Subcutaneous abdominal adipose tissue (tissue), 5 donors: ENCODE results near the gene NUTF2.
"Not testable (repeated sequence)": the region's sequence is repeated elsewhere in the genome, so short reads cannot be mapped to it uniquely, and the experiment has no call there.

Experiments used
- H3K27ac ChIP-seq: one replicate; pipeline ENCODE4 v1.7.0; 2013; ENCODE audit warnings: low read depth, mild to moderate bottlenecking, inconsistent platforms, low read length, moderate library complexity
- H3K27me3 ChIP-seq, 5 donors: one replicate each; pipeline ENCODE4 v1.7.0; 2013; ENCODE audit warnings: low read length in 5 of 5, inconsistent platforms in 1 of 5; ENCODE audit not compliant: control insufficient read depth in 5 of 5, insufficient read depth in 4 of 5
- H3K36me3 ChIP-seq, 5 donors: one replicate each; pipeline ENCODE4 v1.7.0; 2013; ENCODE audit warnings: low read length in 5 of 5; ENCODE audit not compliant: control insufficient read depth in 5 of 5, insufficient read depth in 5 of 5
- H3K4me1 ChIP-seq, 5 donors: one replicate each; pipeline ENCODE4 v1.7.0; 2013; ENCODE audit warnings: low read length in 5 of 5, mild to moderate bottlenecking in 3 of 5, moderate library complexity in 1 of 5; ENCODE audit not compliant: control insufficient read depth in 5 of 5, insufficient read depth in 5 of 5
- H3K4me3 ChIP-seq, 5 donors: one replicate each; pipeline ENCODE4 v1.7.0; 2013; ENCODE audit warnings: low read length in 5 of 5, low read depth in 1 of 5
- H3K9ac ChIP-seq, 5 donors: one replicate each; pipeline ENCODE4 v1.7.0; 2013; ENCODE audit warnings: low read length in 5 of 5, mild to moderate bottlenecking in 4 of 5, moderate library complexity in 3 of 5
- H3K9me3 ChIP-seq, 5 donors: one replicate each; pipeline ENCODE4 v1.7.0; 2013; ENCODE audit warnings: low read length in 5 of 5; ENCODE audit not compliant: control insufficient read depth in 5 of 5
- donor health status: healthy.
- donor health status: healthy.
- donor health status: healthy.
- donor health status: healthy.
- donor health status: healthy.

NUTF2 gene

DNA sequence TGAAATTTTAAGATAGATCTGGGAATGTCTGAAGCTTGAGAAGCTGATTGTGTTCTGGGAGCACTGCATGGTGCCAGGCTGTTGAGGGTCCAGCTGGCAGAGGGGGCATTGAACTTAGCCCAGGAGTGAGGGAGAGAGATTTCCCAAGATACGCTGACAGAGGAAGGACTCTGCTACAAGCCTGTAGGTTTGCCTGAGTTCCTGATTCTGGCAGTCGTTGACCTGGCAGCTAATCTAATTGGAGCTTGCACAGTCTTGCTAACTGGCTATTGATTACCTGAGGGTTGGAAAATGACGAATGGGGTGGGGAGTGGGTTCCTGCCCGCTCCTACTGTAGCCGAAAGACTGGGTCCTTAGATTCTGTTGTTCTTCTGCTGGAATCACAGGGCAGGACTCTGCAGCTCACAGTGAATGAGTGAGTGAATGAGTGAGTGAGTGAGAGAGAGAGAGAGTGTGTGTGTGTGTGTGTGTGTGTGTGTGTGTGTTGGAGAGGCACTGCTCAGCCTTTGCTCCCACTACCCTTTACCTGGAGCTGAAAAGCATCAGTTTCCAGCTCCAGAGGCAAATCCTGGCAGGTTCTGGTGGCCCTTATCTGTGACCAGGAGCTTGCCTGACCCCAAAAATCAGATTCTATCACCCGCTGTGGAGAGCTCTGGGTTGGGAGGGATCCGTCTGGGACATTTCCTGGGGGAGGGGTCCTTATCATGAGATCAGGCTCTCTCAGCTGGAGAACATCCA is 68.2 kb downstream of the NUTF2 start:
- Histone ChIP-seq H3K9ac (no peak overlapping the region), H3K4me3 (no peak overlapping the region), H3K27ac (no peak overlapping the region), H3K4me1 (peaks cover 1 to 35% (median 25%) of the 10 kb centered on the region in 5 donors), H3K9me3 (no peaks in the 10 kb centered on the region), H3K27me3 (no peaks in the 10 kb centered on the region), H3K36me3 (peaks cover 0 to 61% (median 37%) of the 10 kb centered on the region in 5 donors)

DNA sequence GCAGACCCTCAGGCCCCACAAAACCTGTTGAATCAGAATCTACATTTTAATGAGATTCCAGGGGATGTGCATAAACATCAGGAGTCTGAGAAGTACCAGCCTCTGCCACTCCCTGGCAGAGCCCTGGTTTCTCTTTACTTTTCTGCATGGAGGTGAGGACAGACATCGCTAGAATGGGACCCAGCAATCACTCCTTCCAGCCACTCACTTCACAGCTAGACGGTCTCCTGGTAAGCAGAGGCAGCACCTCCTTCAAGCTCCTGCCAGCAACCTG is 68.7 kb downstream of the NUTF2 start:
- not testable (repeated sequence) for H3K27me3 ChIP-seq, H3K9me3 ChIP-seq, H3K27ac ChIP-seq, H3K4me3 ChIP-seq, H3K9ac ChIP-seq
- peaks cover 1 to 35% (median 25%) of the 10 kb centered on the region in 5 donors for H3K4me1 ChIP-seq
- H3K36me3 ChIP-seq: peaks cover 0 to 56% (median 34%) of the 10 kb centered on the region in 5 donors

DNA sequence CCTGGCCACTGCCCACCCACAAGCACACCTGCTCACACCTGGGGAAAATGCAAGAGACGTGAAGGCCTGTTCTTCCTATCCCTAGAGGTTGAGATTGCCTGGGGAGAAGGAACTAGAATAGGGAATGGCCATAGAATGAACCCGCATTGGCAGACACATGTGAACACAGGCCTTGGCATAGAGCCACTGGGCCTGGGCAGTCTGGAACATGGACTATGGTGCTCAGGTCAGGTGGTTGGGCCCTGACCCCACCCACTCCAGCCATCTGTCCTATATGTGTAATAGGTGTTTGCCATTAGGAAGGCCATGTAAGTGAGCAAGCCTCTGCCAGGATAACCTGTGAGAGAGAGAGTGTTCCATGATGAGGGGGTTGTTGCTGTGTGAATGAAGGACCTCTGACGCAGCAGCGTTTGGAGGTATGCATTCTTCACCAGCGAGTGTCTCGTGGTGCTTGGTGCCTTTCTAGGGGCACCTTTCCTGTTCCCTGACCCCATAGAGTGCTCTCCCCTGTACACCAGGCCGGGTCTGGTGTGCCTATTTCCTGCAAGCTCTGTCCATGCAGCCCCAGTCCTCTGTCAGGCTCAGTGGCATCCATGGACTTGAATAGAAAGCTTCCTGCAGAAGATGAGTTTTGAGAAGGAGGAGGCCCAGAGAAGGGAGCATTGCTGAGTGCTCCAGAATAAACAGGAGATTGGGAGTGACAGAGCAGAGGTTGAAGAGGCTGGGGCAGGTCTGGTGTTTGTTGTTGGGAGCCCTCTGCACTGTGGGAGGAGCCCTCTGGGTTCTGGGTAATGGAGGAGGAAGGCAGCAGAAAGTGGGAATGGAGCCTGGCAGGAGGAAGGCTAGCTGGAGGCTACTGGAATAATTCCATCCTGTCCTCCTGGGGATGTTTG is 69.3 kb downstream of the NUTF2 start:
- H3K4me3 ChIP-seq: no peak overlapping the region
- H3K27ac ChIP-seq: no peak overlapping the region
- no peak overlapping the region for H3K9ac ChIP-seq
- H3K27me3 ChIP-seq: no peaks in the 10 kb centered on the region
- H3K36me3 ChIP-seq: peaks cover 0 to 50% (median 31%) of the 10 kb centered on the region in 5 donors
- H3K4me1 ChIP-seq: peaks cover 1 to 35% (median 25%) of the 10 kb centered on the region in 5 donors
- H3K9me3 ChIP-seq: no peaks in the 10 kb centered on the region

DNA sequence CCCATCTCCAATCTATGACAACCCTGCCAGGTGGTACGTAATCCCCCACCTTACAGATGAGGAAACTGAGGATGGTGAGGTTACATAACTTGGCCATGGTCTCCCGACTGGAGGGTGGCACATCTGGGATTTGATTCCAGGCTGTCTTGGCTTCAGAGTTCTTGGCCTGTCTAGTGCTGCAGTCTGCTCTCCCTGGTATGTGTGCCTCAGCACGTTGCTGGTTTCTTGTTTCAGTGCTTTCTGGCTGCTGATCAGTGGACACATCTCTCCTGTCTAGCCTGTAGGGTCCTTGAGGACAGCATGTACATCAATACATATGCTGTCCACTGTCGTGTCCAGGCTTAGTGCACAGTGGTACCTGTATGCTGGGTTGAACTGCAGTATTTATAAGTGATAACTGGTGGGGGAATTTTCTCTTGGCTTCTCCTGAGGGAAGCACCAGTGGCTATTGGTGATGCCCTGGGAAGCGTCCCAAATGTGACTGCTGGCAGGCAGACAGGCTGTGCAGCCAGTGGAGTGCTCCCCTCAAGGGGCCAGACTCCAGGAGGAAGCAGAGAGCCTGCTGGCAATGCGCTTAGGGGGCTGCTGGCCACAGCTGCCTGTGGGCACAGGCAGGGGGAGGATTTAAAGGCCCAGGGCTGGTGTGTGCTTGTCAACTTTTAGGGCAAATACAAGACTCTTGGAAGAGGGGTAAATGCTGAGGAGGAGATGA is 70.6 kb downstream of the NUTF2 start:
- H3K27ac ChIP-seq: peak overlapping the region; percentile 18
- no peaks in the 10 kb centered on the region for H3K27me3 ChIP-seq
- peaks cover 0 to 40% (median 21%) of the 10 kb centered on the region in 5 donors for H3K36me3 ChIP-seq
- H3K9ac ChIP-seq: peak overlapping the region in 1 of 5 donors; percentile 41
- H3K4me1 ChIP-seq: peaks cover 1 to 35% (median 25%) of the 10 kb centered on the region in 5 donors
- H3K9me3 ChIP-seq: no peaks in the 10 kb centered on the region
- no peak overlapping the region for H3K4me3 ChIP-seq

DNA sequence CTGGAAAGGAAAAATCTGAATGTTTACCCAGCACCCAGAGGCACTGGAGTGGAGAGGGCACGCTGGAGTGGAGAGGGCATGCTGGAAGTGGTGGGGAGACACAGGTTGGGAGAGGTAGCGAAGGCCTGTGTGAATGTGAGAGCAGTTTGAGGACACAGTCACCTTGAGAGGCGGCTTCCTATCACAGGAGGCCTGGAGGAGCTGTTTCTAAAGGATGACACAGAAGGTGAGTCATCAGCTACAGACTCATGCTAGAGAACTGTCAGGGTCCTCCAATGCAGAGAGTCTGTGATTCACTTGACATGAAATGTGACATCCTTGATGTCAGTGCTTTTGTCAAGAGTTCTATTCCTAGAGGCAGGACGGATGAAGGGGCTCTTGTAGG is 71.1 kb downstream of the NUTF2 start:
- Histone ChIP-seq H3K36me3 (peaks cover 0 to 45% (median 20%) of the 10 kb centered on the region in 5 donors), H3K4me3 (no peak overlapping the region), H3K4me1 (peaks cover 1 to 35% (median 25%) of the 10 kb centered on the region in 5 donors), H3K9ac (peak overlapping the region in 1 of 5 donors; percentile 41), H3K9me3 (no peaks in the 10 kb centered on the region), H3K27me3 (no peaks in the 10 kb centered on the region), H3K27ac (peak overlapping the region; percentile 18)

DNA sequence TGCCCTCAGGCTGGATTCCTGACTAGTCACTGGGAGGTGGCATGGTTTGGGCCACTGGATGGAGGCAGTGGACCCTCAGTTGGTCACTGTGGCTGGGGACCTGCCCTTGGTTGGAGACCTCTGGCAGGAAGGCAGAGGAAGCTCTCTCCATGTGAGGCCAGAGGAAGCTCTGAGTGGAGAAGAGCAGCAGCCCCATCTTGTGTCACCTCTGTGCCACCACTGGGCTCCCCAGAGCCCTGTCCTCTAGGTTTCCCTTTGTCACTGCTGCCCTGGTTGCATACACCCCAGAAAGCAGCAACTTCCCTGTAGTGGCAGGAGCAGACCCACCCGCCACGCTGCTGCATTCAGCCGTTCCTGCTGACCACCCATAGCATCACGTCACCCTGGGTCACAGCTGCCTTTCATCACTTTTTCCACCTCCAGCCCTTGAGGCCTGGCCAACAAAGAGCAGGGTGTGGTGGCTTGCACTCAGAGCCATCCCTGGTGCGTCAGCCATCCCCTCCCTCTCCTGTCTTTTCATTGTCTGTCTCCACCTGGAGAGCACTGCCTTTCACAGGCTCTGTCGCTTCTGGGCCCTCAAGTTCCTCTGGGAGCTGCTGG is 73.0 kb downstream of the NUTF2 start:
- Histone ChIP-seq H3K36me3 (peaks cover 0 to 58% (median 27%) of the 10 kb centered on the region in 5 donors), H3K4me1 (peaks cover 1 to 40% (median 25%) of the 10 kb centered on the region in 5 donors), H3K4me3 (no peak overlapping the region), H3K9ac (no peak overlapping the region), H3K9me3 (no peaks in the 10 kb centered on the region), H3K27me3 (no peaks in the 10 kb centered on the region), H3K27ac (no peak overlapping the region)
